Left lobe of liver (tissue), 2 donors: ENCODE data around the gene TBCB. TPM values are rescaled to one million over a fixed set of nuclear protein-coding genes. Genes with fewer than 3 reads are reported as not detected.
"Not testable (repeated sequence)": the region's sequence is repeated elsewhere in the genome, so short reads cannot be mapped to it uniquely, and the experiment has no call there.

Experiments used
- ATAC-seq: fragments of 200-7000 bp; cut with Tn5 transposase; one replicate; pipeline ENCODE4 v1.9.1; 2020; ENCODE audit warnings: mild to moderate bottlenecking, moderate library complexity
- DNase-seq: peaks from one replicate; pipeline ENCODE4 v3.0.0-alpha.2; 2020; ENCODE audit warnings: low spot score
- total RNA-seq: library from RNA; stranded (reverse); gene quantifications from one replicate; pipeline ENCODE4 v1.2.1, GENCODE V29; 2021
- donor health status: DM: no; HTN: no; CAD: no; lungs with moderate emphysema.
- donor health status: DM: no; HTN: yes; CAD: no.

The TBCB gene
- total RNA-seq, 1 donor from 2014 or later, result 33.5 TPM

DNA sequence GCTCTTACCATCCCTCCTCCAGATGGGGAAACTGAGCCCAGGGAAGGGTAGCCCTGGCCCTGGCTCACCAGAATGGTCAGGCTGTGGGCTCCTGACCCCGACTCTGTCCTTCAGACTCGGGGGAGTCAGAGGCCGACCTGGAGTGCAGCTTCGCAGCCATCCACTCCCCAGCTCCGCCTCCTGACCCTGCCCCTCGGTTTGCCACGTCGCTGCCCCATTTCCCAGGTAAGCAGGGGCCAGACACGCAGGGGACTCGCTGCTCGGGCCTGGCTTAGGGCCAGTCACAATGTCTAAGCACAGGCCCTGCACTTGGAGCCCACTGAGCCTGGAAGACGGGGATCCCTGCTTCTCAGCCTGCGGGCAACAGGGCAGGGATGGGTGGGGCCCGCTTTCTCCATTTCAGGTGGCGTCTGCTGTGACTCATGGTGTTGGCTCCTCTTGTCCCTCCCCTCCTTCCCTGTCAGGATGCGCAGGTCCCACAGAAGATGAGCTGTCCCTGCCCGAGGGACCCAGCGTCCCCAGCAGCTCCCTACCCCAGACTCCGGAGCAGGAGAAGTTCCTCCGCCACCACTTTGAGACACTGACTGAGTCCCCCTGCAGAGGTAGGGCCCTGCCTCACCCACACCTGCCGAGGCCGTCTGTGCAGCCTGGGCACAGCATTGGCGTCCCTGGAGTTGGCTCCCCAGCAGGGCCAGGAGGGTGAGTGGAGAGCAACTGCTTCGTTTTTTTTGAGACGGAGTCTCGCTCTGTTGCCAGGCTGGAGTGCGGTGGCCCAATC lies 13.5 kb upstream of the TBCB start:
- no peak for ATAC-seq
- no peak for DNase-seq

DNA sequence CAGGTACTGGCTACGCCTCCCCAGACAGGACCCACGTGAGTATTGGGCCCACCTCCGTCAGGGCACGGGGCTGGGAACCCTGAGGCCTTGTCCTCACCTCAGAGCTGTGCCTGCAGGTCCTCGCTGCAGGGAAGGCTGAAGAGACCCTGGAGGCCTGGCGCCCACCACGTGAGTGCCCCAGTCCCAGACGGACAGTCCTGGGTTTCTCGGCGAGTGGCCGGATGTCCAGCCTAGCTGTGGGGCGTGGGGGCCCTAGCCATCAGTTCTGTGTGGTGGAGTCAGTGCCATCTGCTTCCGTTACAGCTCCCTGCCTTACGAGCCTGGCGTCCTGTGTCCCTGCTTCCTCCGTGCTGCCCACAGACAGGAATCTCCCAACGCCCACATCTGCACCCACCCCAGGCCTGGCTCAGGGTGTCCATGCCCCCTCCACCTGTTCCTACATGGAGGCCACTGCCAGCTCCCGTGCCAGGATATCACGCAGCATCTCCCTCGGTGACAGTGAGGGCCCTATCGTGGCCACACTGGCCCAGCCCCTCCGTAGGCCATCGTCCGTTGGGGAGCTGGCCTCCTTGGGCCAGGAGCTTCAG lies 12.1 kb upstream of the TBCB start:
- no peak for DNase-seq

DNA sequence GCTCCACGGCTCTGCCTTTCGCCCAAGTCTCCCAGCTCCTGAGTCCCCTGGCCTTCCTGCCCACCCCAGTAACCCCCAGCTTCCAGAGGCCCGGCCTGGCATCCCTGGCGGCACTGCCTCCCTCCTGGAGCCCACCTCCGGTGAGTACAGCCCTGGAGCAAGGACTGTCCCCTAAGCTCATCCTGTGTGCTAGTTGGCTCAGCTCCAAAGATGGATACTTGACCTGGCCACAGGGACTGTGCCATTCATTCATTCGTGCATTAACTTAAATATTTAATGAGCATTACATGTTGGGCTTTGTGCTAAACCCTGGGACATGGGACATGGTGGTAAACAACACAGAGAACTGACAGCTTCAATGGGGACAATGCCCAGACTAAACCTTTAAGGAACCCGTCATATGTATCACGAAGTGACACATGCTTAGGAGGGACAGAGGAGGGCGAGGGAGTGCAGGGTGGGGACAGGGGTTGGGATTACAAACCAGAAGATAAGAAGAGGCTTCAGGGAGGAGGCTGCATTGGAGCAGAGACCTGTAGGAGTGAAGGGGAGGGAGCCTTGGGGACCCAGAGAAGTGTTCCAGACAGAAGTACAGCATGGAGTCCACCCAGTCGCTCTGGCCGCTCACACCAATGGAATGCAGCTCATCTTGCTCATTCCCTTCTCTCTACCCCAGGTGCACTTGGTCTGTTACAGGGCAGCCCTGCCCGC lies 11.3 kb upstream of the TBCB start:
- DNase-seq (no peak), ATAC-seq (no peak)

More for the DNA sequence above, 12.1 kb upstream of the TBCB start:
- ATAC-seq, result no peak

DNA sequence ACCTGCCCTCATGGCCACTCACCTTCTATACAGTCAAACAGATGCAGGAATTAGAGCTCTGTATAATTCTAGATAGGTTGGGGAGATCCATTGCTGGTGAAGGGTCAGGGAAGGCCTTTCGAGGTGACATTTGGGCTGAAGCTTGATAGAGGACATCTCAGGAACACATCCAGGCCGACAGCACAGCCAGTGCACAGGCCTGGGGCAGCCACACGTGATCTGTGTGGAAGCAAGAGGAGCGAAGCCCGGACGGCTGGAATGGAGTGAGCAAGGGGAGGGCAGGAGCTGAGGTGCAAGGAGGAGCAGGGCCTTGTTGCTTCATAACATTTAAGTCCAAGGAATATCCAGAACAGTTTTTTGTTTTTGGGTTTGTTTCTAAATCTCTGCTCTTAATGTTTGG lies 8.8 kb upstream of the TBCB start:
- DNase-seq (no peak), ATAC-seq (no peak)

DNA sequence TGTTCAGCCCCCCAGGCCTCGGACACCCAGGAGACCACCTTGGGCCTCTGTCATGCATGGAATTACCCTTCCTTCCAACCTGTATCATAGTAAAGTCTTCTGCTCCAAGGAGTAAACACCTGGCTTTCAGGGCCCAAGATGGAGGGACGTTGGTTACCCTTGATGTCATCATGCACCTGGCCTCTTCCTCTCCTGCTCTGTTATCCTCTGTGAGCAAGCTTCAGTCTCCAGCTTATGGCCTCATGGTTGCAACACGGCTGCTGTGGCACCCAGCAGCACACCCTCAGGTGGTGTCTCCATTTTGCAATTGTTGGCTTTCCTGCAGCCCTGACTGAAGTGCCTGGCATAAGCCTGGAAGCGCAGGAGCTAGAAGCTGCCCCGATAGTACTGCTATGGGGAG lies 8.3 kb upstream of the TBCB start:
- DNase-seq, result no peak
- no peak for ATAC-seq

DNA sequence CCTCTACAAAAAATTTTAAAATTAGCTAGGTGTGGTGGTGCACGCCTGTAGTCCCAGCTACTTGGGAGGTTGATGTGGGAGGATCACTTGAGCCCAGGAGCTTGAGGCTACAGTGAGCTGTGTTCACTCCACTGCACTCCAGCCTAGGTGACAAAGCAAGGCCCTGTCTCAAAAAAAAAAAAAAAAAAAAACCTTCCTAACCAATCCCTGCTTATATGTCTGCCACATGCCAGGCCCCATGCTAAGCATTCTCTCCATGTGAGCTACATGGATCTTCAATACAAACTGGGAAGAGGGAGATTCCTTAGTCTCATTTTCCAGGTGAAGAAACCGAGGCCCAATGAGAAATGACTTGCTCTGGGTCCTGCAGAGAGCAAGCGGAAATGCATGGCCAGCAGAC lies 6.6 kb upstream of the TBCB start:
- no peak for ATAC-seq
- DNase-seq, result no peak

DNA sequence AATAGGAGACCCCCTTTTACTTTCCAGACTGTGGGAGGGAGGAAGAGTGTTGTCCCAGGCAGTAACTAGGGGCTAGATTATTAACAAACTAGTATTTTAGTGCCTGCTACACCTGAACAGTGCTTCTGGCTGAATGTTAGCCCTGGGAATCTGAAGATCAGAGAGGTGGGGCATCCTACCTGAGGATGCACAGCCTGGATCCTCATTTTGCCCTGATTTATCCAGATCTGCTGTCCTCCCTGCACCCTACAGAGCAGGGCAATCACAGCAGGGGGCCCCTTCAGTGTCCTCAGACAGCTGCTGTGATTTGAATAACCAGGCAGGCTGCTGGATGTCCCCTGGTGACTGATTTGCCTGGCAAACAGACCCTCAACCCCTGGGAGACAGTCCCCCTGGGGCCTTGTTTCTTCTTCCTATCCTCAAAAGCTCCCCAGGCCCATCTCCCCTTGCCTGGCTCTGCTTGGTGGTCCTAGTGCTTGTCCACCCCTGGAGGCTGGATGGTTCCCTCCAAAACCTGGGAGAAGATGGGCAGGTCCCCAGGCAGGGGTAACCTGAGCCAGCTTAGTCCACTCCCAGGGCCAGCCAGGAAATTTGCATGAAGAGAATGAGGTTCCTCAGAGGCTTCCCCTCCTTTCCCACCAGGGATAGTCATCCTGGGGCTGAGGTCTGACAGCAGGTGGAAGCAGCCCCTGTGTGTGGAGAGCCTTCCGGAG lies 4.6 kb upstream of the TBCB start, which contains the start of gene OVOL3:
Gene OVOL3, plus strand, starts transcription at position 657 of the 713 bp plus-strand sequence. CDS start 60 bp downstream, outside the sequence.
- no peak for ATAC-seq
- no peak for DNase-seq

DNA sequence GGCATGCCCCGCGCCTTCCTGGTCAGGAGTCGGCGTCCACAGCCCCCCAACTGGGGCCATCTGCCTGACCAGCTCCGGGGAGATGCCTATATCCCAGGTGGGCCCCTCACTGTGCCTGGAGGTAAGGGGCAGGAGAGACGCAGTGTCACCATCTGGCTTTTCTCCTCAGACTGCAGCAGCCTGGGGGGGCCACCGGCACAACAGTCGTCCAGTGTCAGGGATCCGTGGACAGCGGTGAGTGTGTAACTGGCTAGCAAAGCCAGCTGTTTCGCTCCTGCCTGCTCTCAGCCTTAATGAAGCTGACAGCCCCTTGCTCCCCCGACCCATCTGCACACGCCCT lies 4.1 kb upstream of the TBCB start:
- ATAC-seq (no peak), DNase-seq (no peak)

DNA sequence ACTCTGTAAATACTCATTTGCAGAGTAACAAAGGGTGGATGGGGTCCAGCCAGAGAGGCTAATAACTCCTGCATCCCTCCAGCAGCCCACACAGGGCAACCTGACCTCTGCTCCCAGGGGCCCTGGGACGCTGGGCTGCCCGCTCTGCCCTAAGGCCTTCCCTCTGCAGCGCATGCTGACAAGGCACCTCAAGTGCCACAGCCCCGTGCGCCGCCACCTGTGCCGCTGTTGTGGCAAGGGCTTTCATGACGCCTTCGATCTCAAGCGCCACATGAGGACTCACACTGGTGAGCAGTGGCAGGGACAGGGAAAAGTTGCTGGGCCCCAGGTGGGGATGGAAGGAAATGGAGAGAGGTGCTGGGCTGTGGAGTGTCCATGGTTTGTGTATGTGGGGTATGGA lies 2.6 kb upstream of the TBCB start:
- ATAC-seq (no peak), DNase-seq (no peak)

DNA sequence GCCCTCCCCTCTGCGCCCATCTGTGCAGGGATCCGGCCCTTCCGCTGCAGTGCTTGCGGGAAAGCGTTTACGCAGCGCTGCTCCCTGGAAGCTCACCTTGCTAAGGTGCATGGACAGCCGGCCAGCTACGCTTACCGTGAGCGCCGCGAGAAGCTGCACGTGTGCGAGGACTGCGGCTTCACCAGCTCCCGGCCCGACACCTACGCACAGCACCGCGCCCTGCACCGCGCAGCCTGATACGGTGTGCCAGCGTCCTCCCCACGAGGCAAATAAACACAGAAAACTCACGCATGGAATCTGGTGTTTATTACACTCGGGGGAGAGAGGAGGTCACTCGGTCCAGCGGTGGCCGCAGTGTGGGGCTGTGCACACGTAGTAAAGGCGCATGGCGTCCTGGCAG lies 1.8 kb upstream of the TBCB start:
- no peak for DNase-seq
- no peak for ATAC-seq

DNA sequence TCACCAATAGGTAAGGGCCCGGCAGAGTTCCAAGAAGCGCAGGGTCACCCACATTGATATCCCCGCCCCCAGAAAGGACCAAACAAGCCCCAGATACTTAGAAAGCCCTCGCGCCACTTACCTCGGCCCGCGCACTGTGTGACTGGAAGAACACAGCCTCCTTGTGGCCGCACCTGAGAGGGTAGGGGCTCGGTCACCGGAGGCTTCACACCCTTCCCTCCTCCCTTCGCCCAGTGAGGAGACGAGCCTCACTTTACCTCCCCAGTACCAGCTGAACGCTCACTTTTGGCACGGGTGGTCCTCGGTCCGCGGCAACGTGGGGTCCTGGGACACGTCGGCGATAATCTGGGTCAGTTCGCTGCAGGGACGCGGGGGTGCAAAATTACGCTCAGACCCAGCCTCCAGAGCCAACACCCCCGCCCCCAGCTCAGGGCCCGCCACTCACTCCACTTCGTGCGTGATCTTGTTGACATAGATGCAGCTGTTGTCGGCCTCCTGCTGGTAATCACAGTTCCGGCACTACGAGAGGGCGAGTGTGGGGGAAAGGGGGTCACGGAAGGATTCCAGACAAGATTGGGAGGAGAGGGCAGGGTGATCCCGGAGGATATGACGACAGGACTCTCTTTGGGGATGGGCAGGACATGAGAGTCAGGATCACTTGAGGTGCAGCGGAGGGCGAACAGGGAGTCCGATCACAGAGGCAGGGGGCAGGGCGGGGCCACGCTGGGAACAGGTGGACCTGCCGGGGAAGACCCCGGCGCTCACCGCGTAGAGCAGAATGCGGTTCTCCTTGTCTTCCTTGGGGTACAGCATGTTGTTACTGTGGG lies 1.2 kb upstream of the TBCB start:
- DNase-seq, result no peak
- ATAC-seq, result no peak

DNA sequence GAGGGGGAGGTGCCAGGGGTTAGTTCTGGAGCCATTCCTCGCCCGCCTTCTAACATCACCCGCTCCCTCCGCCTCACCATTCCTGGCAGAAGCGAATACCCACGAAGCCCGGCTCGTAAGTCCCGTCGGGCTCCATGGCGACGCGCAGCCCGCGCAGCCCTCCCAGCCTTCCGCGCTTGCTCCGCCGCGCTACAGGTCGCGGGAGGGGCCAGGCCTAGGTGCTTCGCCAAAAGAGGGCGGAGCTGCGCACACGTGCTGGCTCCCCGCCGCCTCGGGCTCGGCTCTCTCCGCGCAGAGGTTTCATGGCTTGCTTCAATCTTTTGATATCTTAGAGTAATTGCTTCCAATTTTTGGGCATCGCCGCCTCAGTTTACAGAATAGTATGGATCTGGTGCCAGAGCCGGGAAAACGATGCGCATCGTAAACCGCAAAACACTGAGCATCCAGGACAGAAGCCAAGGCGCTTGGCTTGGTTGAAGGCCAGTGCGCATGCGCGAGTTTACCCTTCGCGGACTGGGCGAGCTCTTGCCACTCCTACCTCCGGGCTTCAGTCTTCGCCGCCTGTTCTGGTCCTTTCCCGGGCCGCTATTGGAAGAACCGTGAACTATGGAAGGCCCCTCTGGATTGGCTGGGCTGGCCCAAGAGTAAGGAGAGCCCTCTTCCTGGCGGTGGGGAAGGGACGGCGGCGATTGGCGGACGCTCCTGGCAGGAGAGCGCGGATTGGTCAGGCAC lies 381 bp upstream of the TBCB start, which contains the start of gene POLR2I:
Gene POLR2I, minus strand, starts transcription at position 155 of the 732 bp plus-strand sequence. Its CDS starts 19 bp downstream, at position 136.
- ATAC-seq (peak; percentile 89), DNase-seq (peak; percentile 100)

DNA sequence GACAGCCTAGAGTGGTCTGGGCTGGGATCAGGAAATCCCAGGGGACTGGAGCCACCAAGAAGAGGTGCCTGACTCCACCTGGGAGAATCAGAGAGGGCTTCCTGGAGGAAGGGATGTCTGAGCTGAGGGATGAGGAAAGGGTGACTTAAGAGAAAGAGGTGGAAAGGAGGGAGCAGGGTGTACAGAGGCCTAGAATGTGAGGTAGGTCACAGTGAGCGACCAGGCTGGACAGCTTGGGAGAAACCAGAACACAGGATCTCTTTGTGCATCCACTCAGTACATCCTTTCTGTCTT lies 1.0 kb downstream of the TBCB start:
- ATAC-seq, result no peak
- no peak for DNase-seq

DNA sequence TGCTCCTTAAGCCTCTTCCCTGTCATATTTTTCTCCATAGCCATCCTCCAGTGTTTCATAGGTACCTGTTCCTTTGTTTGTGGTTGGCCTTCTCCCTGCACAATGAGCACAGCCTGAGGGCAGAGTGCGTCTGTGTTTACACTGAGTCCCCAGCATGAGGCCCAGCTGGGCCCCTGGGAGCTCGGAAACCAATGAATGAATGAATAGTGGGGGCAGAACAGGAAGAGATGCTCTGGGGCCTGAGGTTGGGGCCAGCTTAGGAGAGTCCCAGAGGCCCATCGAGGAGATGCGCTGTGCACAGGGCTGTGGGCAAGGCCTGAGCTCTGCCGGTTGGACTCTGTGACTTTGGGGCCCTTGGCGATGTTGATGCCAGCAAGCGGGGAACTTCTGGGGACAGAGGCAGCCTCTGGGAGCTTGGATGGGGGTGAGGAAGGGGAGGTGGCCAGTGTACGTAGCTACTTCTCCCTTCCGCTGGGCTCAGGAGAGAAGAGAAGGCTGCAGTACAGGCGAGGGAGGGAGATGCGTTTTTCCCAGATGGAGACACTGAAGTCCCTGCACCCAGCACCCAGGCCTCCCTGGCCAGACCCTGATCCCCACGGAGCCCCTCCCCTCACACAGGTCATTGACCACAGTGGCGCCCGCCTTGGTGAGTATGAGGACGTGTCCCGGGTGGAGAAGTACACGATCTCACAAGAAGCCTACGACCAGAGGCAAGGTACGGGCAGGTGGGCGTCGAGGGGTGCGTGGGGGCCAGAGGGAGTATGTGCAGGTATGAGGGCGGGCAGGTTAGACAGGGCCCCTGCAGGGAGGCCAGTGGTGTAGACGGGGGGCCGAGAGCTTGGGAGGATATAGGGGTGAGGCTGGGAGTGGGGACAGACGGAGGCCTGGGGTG lies 5.1 kb downstream of the TBCB start:
- no peak for ATAC-seq

DNA sequence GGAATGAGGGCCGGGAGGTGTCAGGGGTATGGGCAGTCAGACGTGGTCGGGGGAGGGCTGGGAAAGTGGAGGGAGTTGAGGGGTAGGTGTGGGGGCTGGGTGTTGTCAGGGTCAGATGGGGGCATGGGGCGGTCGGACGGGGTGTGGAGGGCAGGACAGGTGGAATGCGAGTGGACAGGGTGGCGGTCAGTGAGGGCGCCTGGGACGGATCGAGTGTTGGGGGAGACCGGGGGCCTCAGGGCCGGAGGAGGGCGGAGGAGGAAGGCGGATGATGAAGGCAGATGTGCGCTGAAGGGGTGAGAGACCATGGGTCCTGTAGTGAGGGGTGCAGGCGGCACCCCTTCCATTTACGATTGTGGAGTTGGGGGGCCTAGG lies 5.7 kb downstream of the TBCB start:
- ATAC-seq (no peak), DNase-seq (no peak)

More for the DNA sequence above, 5.1 kb downstream of the TBCB start:
- DNase-seq, result no peak

DNA sequence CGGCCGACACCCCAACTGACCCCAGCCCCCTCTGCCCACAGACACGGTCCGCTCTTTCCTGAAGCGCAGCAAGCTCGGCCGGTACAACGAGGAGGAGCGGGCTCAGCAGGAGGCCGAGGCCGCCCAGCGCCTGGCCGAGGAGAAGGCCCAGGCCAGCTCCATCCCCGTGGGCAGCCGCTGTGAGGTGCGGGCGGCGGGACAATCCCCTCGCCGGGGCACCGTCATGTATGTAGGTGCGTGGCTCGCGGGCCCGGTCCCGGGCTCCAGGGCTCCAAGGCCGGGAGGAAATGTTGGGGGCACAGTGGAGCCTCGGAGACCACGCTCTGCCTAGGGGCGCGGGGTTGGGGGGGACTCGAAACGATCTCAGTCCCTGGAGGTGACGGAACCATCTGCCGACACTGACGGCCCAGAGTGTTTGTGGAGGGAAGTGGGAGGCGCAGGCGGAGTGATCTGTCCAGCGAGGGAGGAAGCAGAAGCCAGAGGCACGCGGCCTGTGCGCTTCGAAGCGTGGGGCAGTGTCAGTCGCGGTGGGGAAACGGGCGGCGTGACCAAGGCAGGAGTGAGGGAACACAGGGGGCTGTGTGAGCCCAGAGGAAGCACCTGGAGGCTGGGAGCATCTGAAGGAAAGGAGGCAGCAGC lies 6.3 kb downstream of the TBCB start:
- ATAC-seq (no peak), DNase-seq (no peak)

DNA sequence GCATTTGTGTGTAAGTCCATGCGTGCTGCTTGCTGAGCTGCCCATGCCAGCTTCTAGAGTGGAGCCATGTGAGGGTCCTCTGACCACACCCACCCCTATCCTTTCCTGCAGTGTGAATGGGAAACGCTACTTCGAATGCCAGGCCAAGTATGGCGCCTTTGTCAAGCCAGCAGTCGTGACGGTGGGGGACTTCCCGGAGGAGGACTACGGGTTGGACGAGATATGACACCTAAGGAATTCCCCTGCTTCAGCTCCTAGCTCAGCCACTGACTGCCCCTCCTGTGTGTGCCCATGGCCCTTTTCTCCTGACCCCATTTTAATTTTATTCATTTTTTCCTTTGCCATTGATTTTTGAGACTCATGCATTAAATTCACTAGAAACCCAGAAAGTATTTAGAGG lies 10.3 kb downstream of the TBCB start:
- ATAC-seq (no peak), DNase-seq (no peak)

DNA sequence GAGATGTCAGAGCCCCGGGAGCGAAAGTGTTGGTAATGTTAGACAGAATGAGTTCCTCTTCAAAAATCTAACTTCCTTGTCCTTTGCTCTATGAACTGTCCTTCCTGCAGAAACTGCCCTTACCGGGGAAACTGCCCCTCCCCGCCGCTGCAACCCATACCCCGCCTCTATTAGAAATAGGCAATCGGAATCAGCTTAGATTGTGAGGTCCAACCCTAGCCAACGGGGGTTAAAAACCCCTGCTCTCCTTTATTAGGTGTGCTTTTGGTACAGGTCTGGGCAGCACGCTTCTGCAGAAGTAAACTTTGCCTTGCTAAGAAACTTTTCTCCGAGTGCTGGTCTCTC lies 13.1 kb downstream of the TBCB start:
- ATAC-seq, result peak; percentile 66
- DNase-seq, result peak; percentile 61

DNA sequence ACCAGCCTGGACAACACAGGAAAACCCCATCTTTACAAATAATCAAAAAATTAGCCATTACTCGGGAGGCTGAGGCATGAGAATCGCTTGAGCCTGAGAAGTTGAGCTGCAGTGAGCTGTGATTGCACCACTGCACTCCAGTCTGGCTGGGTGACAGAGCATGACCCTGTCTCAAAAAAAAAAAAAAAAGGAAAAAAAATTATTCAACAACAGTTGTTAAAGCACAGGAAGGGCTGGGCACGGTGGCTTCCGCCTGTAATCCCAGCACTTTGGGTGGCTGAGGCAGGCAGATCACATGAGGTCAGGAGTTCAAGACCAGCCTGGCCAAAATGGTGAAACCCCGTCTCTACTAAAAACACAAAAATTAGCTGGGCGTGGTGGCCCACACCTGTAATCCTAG lies 16.0 kb downstream of the TBCB start:
- ATAC-seq, DNase-seq: not testable (repeated sequence)
